Measurements from ENCODE around the gene PCDH12. TPM values are rescaled to one million over a fixed set of nuclear protein-coding genes. Genes with fewer than 3 reads are reported as not detected.

PCDH12 gene
- total RNA-seq, 4 donors from 2014 or later: 1.3 to 43.6 (median 3.6) TPM

- intact Hi-C loops (cut with DNase I; ENCODE audit: low total_unique reads): no loop called here
- DNase-seq: no peak
- Histone ChIP-seq H3K4me3 (no peak overlapping the region), H3K27me3 (no peaks in the 10 kb centered on the region), H3K9me3 (no peaks in the 10 kb centered on the region), H3K36me3 (no peaks in the 10 kb centered on the region), H3K27ac (peak overlapping the region in 1 of 2 donors; percentile 8), H3K4me1 (no peaks in the 10 kb centered on the region)
- TF ChIP-seq POLR2A (IDR thresholded peaks at IDR 0.05) (no peak), CTCF (IDR thresholded peaks at IDR 0.05) (peak in 1 of 4 experiments; percentile 15)
These were observed 42.9 kb upstream of the PCDH12 start for GRCh38 chr5:142000704-142001484.

GRCh38 chr5:142000173-142000572 lies 42.2 kb upstream of the PCDH12 start:
- H3K4me1 ChIP-seq: no peaks in the 10 kb centered on the region
- H3K4me3 ChIP-seq: no peak overlapping the region
- H3K36me3 ChIP-seq: no peaks in the 10 kb centered on the region
- TF ChIP-seq CTCF (IDR thresholded peaks at IDR 0.05) (no peak), POLR2A (IDR thresholded peaks at IDR 0.05) (no peak)
- H3K27me3 ChIP-seq: no peaks in the 10 kb centered on the region
- no peak overlapping the region for H3K27ac ChIP-seq
- intact Hi-C loops (cut with DNase I; ENCODE audit: low total_unique reads): no loop called here
- DNase-seq: no peak
- no peaks in the 10 kb centered on the region for H3K9me3 ChIP-seq

- Histone ChIP-seq H3K27ac (no peak overlapping the region), H3K27me3 (no peaks in the 10 kb centered on the region), H3K36me3 (no peaks in the 10 kb centered on the region), H3K9me3 (no peaks in the 10 kb centered on the region), H3K4me3 (no peak overlapping the region), H3K4me1 (no peaks in the 10 kb centered on the region)
- TF ChIP-seq CTCF (IDR thresholded peaks at IDR 0.05) (no peak), POLR2A (IDR thresholded peaks at IDR 0.05) (no peak)
- no peak for DNase-seq
- intact Hi-C loops (cut with DNase I; ENCODE audit: low total_unique reads): no loop called here
These were observed 39.5 kb upstream of the PCDH12 start for GRCh38 chr5:141997358-141997960.

- intact Hi-C loops (cut with DNase I; ENCODE audit: low total_unique reads): no loop called here
- Histone ChIP-seq H3K36me3 (no peaks in the 10 kb centered on the region), H3K27ac (no peak overlapping the region)
These were observed 37.7 kb upstream of the PCDH12 start for GRCh38 chr5:141995656-141996055.

GRCh38 chr5:141994511-141995136 lies 36.6 kb upstream of the PCDH12 start:
- no peak for DNase-seq
- no peak for TF ChIP-seq CTCF (IDR thresholded peaks at IDR 0.05)
- no peak for TF ChIP-seq POLR2A (IDR thresholded peaks at IDR 0.05)
- intact Hi-C loops (cut with DNase I; ENCODE audit: low total_unique reads): loop anchor here (5.0 kb wide), 1 partner anchor 153 kb away; no protein-coding TSS in a partner anchor
- no peaks in the 10 kb centered on the region for H3K4me1 ChIP-seq
- H3K9me3 ChIP-seq: no peaks in the 10 kb centered on the region
- no peak overlapping the region for H3K27ac ChIP-seq
- no peaks in the 10 kb centered on the region for H3K27me3 ChIP-seq
- no peaks in the 10 kb centered on the region for H3K36me3 ChIP-seq
- no peak overlapping the region for H3K4me3 ChIP-seq

More at GRCh38 chr5:141995656-141996055, 37.7 kb upstream of the PCDH12 start:
- H3K4me1 ChIP-seq: no peaks in the 10 kb centered on the region
- DNase-seq: no peak
- no peak for TF ChIP-seq POLR2A (IDR thresholded peaks at IDR 0.05)
- no peaks in the 10 kb centered on the region for H3K9me3 ChIP-seq
- H3K27me3 ChIP-seq: no peaks in the 10 kb centered on the region
- no peak overlapping the region for H3K4me3 ChIP-seq
